ENCODE measurements around the gene CEPT1. TPM values are rescaled to one million over a fixed set of nuclear protein-coding genes. Genes with fewer than 3 reads are reported as not detected.

Gene CEPT1
- total and polyA plus RNA-seq, 2 donors (not counting 3 experiments of a cell fraction or from before 2014, with no cell fraction given): 13.6 to 29.1 TPM

DNA sequence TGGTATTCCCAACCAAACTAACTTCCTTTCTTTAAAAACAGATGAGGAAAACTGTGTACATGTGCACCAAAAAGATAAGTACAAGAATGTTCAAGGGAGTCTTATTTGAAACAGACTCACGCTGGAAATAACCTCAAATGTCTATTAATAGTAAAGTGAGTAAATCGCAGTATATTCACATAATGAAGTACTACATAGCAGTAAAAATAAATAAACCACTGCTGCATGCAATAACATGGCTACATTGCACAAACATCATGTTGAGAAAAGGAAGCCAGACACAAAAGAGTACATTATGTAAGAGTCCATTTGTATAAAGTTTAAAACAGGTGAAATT, 65.7 kb downstream of the CEPT1 start:
- Histone ChIP-seq H3K27me3 (ENCODE audit: control insufficient read depth in 2 of 2, insufficient read depth in 2 of 2, low read length in 2 of 2) (peaks cover 26 to 31% of the 10 kb centered on the region in 2 experiments), H3K9ac (replicated peaks; ENCODE audit: extremely low read depth, insufficient read depth, low read length) (no peak overlapping the region), H3K4me2 (ENCODE audit: insufficient read depth, low read length) (no peak overlapping the region), H3K27ac (ENCODE audit: insufficient read depth, low read depth, low read length) (no peak overlapping the region), H3K9me1 (replicated peaks; ENCODE audit: control insufficient read depth, extremely low read depth, insufficient read depth, low read length) (no peaks in the 10 kb centered on the region), H4K20me1 (replicated peaks; ENCODE audit: control insufficient read depth, extremely low read depth, insufficient read depth, low read length) (no peaks in the 10 kb centered on the region), H3K79me2 (ENCODE audit: control insufficient read depth, insufficient read depth, low read length) (no peaks in the 10 kb centered on the region), H3K36me3 (ENCODE audit: control insufficient read depth in 2 of 2, extremely low read depth in 1 of 2, insufficient read depth in 2 of 2, low read length in 2 of 2) (no peaks in the 10 kb centered on the region), H3K4me1 (ENCODE audit: control insufficient read depth, extremely low read depth, insufficient read depth, low read length) (peaks cover 3% of the 10 kb centered on the region), H2AFZ (ENCODE audit: low read depth, low read length) (no peak overlapping the region), H3K4me3 (replicated peaks in 1 of 3; ENCODE audit: insufficient read depth in 1 of 3, low read depth in 1 of 3, low read length in 3 of 3) (no peak overlapping the region), H3K9me3 (replicated peaks; ENCODE audit: control insufficient read depth, insufficient read depth, low read length) (no peaks in the 10 kb centered on the region)
- intact Hi-C loops (cut with micrococcal nuclease) (no loop called here), dilution Hi-C loops (cut with MboI; ENCODE audit: extremely low pct_ligation_motif_present, low sequenced_read_pairs) (no loop called here)
- FAIRE-seq (no peak), DNase-seq (ENCODE audit: low read depth, low spot score) (no peak)
- no TSS peak for BruUV-seq (replicated peaks)
- TF ChIP-seq MYC (IDR thresholded peaks at IDR 0.05; ENCODE audit: low read depth, low read length) (no peak), GATA2 (IDR thresholded peaks at IDR 0.05; ENCODE audit: insufficient read depth, insufficient read length, low read depth, low read length) (no peak), EZH2 (IDR thresholded peaks at IDR 0.05; ENCODE audit: borderline replicate concordance, low read depth, low read length, severe bottlenecking) (no peak), FOS (IDR thresholded peaks at IDR 0.05; ENCODE audit: borderline replicate concordance, insufficient read depth, low read length) (no peak), POLR2A (IDR thresholded peaks at IDR 0.05; ENCODE audit: low read depth, low read length) (no peak)
- TF ChIP-seq, protein P1, sequence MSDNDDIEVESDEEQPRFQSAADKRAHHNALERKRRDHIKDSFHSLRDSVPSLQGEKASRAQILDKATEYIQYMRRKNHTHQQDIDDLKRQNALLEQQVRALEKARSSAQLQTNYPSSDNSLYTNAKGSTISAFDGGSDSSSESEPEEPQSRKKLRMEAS (IDR thresholded peaks at IDR 0.05; ENCODE audit: insufficient read depth, insufficient read length): no peak
- POLR2A ChIA-PET: no interaction called here
- CTCF ChIA-PET: no interaction called here

DNA sequence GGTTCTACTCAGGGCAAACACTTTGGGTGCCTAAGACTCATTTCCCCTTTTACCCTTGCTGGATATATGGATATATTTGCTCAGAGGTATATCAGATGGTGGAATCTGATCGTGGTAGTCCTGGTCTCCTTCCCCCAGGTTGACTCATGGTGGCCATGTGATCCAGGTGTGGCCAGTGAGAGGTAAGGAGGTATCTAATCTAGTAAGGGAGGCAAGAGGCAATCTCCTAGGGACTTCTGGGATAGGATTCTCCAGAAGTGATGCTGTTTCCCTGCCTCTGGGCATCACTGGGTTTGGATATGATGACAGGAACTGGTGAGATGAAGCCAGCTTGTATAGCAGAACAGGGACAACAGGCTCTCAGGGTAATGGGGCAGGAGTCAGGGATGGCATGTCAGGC, 68.9 kb downstream of the CEPT1 start:
- Histone ChIP-seq H3K79me2 (ENCODE audit: control insufficient read depth, insufficient read depth, low read length) (no peaks in the 10 kb centered on the region), H3K4me3 (replicated peaks in 1 of 3; ENCODE audit: insufficient read depth in 1 of 3, low read depth in 1 of 3, low read length in 3 of 3) (no peak overlapping the region), H3K9me1 (replicated peaks; ENCODE audit: control insufficient read depth, extremely low read depth, insufficient read depth, low read length) (no peaks in the 10 kb centered on the region), H3K4me1 (ENCODE audit: control insufficient read depth, extremely low read depth, insufficient read depth, low read length) (peaks cover 3% of the 10 kb centered on the region), H4K20me1 (replicated peaks; ENCODE audit: control insufficient read depth, extremely low read depth, insufficient read depth, low read length) (no peaks in the 10 kb centered on the region), H3K27ac (ENCODE audit: insufficient read depth, low read depth, low read length) (no peak overlapping the region), H3K36me3 (ENCODE audit: control insufficient read depth in 2 of 2, extremely low read depth in 1 of 2, insufficient read depth in 2 of 2, low read length in 2 of 2) (no peaks in the 10 kb centered on the region), H3K27me3 (ENCODE audit: control insufficient read depth in 2 of 2, insufficient read depth in 2 of 2, low read length in 2 of 2) (peaks cover 24 to 33% of the 10 kb centered on the region in 2 experiments), H3K9ac (replicated peaks; ENCODE audit: extremely low read depth, insufficient read depth, low read length) (no peak overlapping the region), H2AFZ (ENCODE audit: low read depth, low read length) (no peak overlapping the region), H3K9me3 (replicated peaks; ENCODE audit: control insufficient read depth, insufficient read depth, low read length) (no peaks in the 10 kb centered on the region), H3K4me2 (ENCODE audit: insufficient read depth, low read length) (no peak overlapping the region)
- CTCF ChIA-PET: no interaction called here
- no TSS peak for BruUV-seq (replicated peaks)
- FAIRE-seq (no peak), DNase-seq (ENCODE audit: low read depth, low spot score) (no peak)
- dilution Hi-C loops (cut with MboI; ENCODE audit: extremely low pct_ligation_motif_present, low sequenced_read_pairs): no loop called here
- TF ChIP-seq, protein P1 (IDR thresholded peaks at IDR 0.05; ENCODE audit: insufficient read depth, insufficient read length): no peak
- TF ChIP-seq MYC (IDR thresholded peaks at IDR 0.05; ENCODE audit: low read depth, low read length): no peak
- intact Hi-C loops (cut with micrococcal nuclease): no loop called here
- POLR2A ChIA-PET: no interaction called here

Measured in endothelial cell of umbilical vein (primary cell).